HG03469 (cell line): ENCODE measurements around the gene SUGCT.
A peak's percentile ranks its signal among the peaks of the same experiment; 100 is the strongest.
"Not testable (repeated sequence)": the region's sequence is repeated elsewhere in the genome, so short reads cannot be mapped to it uniquely, and the experiment has no call there.

Experiments used
- ATAC-seq: cut with Tn5 transposase; IDR thresholded peaks from one replicate; pipeline ENCODE4 v1.9.1; 2021; ENCODE audit warnings: mild to moderate bottlenecking, moderate library complexity, moderate number of reproducible peaks; ENCODE audit not compliant: unreplicated experiment

SUGCT gene

DNA sequence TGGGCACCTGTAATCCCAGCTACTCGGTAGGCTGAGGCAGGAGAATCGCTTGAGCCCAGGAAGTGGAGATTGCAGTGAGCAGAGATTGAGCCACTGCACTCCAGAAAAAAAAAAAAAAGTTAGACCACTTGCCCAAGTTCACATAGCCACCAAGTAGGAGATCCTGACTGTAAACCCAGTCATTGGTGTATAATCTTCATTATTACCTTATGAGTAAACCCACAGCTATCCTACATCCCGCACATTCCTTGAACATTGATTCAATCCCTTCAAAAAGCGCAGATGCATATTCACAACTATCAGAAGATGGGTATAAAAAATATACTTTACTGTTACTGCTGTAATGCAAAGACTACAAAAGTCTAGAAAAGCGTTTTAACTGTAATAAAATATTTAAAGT is 512.9 kb downstream of the SUGCT start:
- no peak for ATAC-seq

DNA sequence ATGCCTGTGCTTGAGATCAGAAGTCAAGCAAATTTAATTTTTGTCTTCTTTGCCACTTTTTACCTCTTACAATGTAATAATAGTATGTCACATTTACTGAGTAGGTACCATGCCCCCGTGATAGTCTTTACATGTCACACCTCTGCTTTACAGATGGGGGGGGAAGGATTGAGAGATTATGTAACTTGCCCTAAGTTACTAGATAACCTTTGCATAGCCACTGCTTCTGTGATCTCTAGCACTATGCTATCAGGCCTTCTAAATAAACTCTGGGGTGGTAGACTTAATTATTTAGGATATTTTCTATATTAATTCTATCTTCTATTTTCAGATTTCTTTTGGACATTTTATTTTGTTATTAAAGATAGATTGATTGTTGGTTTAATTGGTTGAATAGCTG is 514.4 kb downstream of the SUGCT start:
- no peak for ATAC-seq

DNA sequence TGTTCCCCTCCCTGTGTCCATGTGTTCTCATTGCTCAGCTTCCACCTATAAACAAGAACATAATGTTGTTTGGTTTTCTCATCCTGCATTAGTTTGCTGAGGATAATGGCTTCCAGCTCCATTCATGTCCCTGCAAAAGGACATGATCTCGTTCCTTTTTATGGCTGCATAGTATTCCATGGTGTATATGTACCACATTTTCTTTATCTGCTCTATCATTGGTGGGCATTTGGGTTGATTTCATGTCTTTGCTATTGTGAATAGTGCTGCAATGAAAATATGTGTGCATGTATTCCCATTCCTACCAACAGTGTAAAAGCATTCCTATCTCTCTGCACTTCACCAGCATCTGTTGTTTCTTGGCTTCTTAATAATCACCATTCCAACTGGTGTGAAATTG is 516.1 kb downstream of the SUGCT start:
- not testable (repeated sequence) for ATAC-seq

DNA sequence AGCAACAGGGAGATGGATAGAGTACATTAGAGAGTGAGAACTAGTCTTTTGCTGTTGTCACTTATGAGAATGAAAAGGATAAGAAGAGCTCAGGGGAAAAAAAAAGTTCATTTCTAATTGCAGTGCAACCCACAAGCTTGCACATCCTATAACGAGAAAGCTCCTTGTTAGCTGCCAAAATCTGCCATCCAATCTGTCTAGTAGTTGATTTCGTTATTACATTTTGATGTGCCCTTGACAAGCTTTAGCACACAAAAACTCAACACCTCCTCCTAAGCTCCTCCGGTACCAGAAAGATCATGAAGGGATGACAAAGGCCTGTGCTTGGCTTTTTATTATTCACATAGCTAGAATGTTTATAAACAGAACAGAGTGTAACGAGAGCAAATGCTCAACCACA is 519.4 kb downstream of the SUGCT start:
- no peak for ATAC-seq

DNA sequence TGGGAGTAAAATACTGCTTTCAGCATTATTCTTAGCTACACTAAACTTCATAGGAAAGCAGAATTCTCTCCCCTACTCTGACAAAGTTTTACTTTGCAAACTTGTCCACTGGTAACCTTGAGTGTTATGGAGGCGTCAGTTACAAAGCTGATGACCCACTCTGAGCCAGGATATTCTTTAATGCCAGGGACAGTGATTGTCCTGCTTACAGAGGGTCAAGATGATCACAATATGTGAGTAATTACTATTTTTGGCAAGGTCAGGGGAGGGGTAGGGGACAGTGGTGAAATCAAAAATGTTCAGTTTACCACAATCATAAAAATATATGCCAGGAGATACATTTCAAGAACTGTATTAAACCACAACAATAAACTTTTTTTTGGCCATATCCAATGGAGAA is 520.6 kb downstream of the SUGCT start:
- ATAC-seq, result no peak

DNA sequence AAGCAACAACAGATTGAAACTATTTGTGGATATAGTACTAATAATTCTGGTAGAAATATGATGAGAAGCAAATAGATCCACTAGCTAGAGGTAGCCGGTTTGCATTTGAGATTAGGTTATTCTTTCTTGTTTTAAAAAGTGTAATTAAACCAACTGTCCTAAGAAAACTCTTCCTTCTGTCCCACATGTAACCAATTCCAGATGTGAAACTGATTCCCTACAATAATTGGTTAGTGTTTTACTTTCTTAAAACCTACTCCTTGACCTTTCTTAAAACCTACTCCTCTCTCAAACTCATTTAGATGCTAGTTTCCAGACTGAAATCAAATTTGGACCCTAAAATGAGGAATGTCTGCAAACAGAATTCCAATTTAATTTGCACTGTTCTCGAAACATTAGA is 521.5 kb downstream of the SUGCT start:
- no peak for ATAC-seq

DNA sequence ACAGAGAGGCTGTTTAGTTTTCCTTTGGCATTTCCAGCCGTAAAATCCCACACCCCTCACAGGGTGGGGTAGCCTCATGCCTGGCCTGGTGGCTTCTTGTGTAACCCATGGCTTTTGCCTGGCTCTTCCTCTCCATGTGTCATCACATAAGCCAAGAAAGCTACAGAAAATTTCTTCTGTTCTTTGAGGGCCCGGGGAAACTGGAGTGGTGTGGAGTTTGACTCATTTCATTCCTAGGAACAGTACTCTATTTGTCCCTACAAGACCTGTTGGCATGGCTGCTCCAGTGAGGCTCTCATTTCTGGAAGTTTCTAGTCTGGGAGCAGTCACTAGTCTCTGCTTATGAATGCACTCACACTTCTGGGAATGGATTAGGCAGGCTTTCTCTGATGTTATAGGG is 523.9 kb downstream of the SUGCT start:
- no peak for ATAC-seq

DNA sequence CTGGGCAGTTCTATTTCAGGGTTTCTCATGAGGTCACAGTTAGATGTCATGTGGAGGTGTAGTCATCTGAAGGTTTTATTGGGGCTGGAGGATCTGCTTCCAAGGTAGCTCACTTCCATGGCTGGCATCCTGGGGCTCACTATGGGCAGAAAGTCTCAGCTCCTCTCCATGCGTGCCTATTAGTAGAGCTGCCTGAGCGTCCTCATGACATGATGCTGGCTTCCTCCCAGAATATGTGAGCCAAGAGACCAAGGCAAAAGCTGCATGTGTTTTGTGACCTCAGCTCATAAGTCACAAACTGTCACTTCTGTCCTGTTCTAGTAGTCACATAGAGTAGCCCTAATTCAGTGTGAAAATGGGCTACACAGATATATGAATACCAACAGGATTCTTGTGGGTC is 524.4 kb downstream of the SUGCT start:
- no peak for ATAC-seq

DNA sequence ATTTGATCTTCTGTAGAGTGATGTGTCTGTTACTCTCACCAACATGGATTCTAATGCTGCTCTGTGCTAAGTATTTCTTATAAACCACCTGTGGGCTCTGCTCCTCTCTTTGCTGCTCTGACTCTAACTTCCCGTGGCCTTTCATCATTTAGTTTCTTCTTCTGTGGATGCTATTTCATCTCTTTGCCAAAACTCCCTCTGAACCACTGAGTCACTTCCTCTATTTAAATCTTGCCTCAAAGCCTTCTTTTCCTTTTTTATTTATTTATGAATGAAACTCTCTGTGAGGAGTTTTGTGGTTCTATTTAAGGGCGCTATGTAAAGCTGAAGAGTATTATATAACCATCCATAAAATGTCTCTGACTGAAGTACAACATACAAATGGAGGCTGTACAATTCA is 538.5 kb downstream of the SUGCT start:
- ATAC-seq, result no peak

DNA sequence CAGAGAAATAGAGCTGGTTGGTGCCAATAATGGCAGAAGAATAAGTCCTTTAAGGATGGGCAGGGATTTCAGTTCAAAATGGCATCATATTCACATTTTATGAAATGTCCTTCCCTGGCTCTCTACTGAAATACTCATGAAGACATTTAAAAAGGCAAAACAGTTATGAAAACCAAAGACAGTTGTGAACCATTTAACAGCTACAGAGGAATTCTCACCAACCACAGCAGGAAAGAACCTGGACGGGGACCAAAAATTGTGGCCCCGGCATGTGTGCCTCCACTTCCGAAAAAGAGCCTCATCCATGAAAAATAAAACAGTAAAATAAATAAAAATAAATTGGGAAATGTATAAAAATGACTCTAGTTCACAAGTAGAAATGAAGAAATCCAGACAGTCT is 539.5 kb downstream of the SUGCT start:
- ATAC-seq, result no peak

DNA sequence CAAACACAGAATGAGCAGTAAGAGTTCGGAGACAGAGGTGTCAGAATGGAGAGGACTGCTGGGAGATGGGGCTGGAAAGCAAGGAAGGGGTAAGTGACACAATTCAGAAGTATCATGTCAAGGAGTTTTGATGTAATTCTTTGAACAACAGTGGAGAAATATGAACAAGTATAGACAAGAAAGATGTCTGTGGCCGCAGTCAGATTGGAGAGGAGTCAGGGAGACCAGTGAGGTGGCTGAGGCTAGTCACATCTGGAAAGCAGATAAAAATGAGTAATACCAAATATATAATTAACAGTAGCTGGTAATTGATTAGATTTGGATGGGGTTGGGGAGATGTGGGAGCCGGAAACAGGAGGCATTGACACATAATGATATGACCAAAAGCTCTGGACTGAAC is 540.9 kb downstream of the SUGCT start:
- no peak for ATAC-seq

DNA sequence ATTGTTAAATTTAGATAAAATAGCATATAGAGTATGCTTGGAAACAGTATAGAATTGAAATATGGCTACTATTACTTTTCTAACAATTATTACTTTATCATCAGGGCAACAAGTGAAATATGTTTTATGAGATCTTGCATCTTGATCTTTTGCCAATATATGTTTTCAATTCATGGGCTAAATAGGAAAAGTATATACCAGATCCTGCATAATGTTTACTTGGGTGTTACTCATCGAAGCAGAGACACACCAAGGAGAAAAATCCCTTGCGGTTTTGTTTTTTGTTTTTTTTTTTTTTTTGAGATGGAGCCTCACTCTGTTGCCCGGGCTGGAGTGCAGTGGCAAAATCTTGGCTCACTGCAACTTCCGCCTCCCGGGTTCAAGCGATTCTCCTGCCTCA is 541.4 kb downstream of the SUGCT start:
- ATAC-seq, result no peak

DNA sequence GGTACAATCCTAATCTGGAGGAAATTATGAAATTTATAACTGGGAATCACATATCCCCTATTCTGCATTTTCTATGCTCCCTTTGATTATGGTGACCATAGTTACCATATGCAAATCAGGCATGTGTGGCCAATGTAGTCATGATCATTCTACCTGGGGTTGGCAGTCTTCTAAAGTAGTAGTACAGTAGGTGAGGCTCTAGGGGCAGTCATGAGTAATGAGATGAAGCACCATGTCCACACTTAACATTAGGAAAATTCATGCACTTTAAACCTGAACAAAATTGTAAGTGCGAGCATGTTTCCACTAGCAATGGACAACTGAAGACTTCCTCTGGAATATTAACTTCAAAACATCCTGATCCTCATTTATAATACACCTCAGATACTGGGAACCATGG is 545.9 kb downstream of the SUGCT start:
- peak; percentile 99 for ATAC-seq

DNA sequence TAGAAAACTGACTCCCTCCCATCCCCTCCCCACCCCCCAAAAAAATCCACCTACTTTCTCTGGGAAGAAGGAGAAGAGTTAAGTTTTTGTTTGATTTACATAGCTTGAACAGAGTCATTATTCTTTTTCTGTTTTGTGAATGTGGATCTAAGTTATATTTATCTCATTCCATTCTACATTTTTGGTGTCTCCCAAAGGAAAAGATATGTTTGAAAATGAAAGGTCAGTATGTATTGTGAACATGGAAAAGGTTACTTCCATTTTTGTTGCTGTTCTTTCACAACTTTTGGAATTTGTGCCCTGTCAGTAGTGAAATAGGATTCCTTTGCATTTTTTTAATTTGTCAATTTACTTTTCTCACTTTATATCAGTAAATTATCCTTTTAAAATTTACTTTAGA is 547.9 kb downstream of the SUGCT start:
- ATAC-seq, result no peak

DNA sequence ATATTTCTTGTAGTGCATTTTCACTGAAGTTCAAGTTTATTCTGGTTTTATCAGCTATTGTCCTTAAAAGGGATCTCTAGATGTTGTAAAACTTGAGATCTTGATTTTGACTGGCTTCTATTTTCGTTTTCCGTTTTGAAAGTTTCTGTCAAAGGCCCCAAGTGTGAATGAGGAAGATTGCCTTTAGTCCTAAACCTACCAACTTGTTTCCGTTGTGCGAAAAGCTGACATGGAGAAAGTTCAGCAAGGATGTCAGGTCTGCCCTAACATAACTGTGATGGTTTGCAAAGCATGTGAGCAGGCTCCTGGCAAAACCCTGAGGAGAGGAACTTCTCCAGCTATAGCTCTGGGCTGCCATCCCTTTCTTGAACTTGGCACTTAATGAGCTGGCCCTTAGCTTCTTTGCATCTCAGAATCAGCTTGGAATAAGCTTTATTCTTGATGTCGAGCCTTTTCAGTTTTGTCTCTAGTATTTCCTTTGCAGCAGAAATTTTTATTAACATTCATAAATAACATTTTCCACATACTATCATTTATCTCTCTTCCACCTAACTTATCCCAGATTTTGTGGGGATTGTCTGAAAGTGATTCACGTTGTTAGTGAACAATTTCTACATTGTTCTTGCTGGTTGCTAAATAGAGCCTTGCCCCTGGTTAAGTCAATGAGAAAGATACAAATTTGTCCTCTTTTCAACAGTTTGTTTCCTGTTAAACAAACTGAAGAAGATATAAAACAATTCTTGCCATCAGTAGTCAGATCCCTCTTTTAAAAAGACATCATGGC is 559.4 kb downstream of the SUGCT start:
- ATAC-seq, result no peak

DNA sequence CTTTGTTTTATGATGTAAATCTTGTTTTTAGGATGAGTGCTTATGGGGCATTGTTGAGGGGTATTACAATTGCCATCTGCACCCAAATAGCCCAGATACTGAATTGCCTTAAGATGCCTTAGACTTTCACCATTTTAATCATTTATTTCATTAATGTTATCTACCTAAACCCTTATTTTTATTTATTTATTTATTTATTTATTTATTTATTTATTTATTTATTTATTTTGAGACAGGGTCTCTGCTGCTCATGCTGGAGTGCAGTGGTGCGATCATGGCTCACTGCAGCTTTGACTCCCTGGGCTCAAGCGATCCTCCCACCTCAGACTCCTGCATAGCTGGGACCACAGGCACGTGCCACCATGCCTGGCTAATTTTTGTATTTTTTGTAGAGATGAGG is 560.2 kb downstream of the SUGCT start:
- no peak for ATAC-seq

DNA sequence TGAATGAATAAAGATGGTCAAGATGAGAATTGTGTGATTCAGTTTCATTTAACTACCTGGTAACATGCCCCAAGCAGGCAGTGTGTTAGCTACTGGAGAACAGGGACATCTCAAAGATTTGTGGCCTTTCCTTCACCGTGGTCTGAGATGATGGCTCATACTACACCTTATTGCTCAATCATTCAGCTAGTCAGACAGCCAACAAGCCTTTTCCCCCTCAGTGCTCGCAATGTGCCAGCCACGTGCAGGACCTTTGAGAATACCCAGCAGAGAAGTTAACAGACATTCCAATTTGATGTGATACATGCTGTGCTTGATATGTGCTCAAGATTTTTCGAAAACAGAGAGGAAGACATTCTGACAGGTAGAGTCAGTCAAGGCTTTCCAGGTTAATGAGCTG is 562.8 kb downstream of the SUGCT start:
- no peak for ATAC-seq

DNA sequence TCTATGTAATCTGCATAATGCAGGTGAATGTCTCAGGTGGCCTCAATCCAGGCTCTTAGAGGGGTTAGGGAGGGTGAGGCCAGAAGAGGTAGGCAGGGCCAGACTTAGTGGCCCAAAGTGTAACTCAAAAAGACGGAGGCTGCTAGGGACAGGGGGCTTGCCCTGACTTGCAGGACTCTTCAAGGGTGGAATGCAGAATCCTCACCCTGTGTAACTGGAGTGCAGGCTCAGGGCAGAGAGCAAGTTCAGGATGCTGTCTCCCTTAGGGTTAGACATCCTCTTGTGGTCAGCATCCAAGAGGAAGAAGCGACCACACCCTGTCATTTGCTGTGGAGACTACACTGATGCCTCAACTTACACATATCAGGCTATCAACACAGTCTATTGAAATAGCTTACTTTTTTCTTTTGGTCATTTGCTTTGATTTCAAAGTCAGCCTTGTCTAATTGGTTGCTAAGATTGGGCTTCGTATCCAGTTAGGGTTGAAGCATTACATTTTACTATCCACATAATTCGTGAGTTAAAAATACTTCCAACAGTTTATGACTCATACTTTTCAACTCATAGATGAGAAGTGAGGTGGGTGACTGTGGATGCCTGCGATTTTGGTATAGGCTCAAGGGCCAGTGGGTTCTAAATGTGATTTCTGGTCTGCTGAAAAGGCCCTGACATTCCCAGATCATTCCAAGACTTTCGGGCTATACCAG is 563.6 kb downstream of the SUGCT start:
- no peak for ATAC-seq

DNA sequence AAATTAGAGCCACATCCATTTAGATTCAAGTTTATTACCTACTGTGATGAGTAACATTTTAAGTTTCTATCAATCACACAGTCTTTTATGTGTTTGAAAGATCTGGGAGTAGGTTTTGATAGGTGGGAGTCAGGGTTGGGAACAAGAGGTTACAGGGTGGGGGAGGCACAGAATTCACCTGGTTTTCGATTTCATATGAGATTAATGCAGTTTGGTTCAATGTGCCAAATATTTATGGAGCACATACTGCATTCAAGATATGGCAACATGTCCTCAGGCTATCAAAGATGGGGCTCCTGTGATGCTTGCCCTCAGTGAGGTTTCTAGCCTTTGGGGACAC is 564.1 kb downstream of the SUGCT start:
- ATAC-seq, result no peak

DNA sequence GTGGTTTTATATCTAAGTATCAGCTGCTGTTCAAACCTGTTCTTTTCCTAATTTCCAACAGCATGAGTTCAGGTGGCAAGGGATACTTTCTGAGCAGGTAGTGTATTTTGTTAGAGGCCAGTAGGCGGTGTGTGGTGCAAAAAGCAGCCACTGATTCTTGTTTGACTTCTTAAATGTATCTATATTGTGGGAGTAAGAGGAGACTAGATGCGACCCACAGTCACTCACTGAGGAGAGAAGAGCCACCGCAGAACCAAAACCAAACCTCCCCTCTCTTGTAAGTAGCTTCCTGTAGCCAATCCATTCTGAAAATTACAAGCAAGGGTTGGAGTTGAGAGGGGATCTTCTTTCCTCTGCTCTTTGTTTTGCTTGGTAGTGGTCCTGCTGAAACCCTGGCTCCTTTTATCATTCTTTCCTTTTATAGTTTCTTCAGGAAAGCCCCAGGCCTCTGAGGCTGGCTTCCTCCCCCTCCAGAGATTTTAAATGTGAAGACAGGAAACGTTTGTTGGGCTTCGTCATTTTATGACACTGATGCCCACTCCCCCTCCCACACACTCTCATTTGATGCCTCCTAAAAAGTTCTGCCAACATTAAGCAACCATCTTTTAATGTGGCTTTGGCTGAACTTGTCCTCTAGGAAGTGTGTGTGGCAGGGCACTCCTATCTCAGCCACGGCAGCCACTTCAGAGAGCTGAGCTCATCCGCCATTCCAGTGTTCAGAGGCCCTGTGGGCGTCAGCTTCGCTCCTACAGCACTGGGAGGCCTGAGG is 566.0 kb downstream of the SUGCT start:
- no peak for ATAC-seq

DNA sequence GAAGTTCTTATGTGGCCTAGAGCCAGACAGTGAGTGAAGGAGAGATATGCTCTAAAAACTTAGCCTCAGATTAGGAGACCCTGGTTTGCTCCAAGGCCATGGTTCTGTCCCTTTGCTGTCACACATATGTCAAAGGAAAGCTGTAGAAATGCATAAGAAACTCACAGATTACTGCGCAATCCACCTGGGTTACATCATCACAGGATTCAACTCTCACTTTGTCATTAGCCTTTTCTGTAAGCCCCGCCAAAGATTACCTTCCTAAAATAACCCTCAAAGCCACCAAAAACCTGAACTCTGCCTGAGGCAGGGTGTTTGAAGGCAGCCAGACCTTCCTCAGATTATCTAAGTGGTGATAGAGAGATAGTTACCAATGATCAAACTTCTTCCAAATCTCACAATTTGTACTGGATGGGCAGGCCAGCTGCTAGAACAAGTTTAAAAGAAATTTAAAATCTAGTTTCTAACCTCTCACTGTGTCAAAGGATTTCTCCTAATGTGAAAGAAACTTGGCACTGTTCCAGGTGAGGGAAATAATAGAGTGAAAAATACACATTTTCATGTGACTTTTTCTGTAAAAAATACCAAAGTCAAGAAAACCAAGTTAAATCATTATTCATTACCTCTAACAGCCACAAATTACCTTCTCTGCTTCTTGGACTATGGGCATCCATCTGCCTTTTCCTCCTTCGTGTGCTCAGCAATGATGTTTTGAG is 567.2 kb downstream of the SUGCT start:
- no peak for ATAC-seq
